ENCODE measurements around the gene CYBC1.

GRCh38 chr17:82445542-82445941 is 5.0 kb downstream of the CYBC1 start:
- TF ChIP-seq EZH2 (IDR thresholded peaks at IDR 0.05; ENCODE audit: low read depth, low read length, severe bottlenecking), result no peak
- no peak for TF ChIP-seq YY1 (IDR thresholded peaks at IDR 0.05; ENCODE audit: low read depth, low read length)
- TF ChIP-seq, protein P1, sequence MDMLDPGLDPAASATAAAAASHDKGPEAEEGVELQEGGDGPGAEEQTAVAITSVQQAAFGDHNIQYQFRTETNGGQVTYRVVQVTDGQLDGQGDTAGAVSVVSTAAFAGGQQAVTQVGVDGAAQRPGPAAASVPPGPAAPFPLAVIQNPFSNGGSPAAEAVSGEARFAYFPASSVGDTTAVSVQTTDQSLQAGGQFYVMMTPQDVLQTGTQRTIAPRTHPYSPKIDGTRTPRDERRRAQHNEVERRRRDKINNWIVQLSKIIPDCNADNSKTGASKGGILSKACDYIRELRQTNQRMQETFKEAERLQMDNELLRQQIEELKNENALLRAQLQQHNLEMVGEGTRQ (IDR thresholded peaks at IDR 0.05; ENCODE audit: low read length), result no peak
- no peak for TF ChIP-seq POLR2A (IDR thresholded peaks at IDR 0.05; ENCODE audit: control extremely low read depth in 1 of 2, low read depth in 2 of 2, low read length in 2 of 2)
- TF ChIP-seq, protein P2, sequence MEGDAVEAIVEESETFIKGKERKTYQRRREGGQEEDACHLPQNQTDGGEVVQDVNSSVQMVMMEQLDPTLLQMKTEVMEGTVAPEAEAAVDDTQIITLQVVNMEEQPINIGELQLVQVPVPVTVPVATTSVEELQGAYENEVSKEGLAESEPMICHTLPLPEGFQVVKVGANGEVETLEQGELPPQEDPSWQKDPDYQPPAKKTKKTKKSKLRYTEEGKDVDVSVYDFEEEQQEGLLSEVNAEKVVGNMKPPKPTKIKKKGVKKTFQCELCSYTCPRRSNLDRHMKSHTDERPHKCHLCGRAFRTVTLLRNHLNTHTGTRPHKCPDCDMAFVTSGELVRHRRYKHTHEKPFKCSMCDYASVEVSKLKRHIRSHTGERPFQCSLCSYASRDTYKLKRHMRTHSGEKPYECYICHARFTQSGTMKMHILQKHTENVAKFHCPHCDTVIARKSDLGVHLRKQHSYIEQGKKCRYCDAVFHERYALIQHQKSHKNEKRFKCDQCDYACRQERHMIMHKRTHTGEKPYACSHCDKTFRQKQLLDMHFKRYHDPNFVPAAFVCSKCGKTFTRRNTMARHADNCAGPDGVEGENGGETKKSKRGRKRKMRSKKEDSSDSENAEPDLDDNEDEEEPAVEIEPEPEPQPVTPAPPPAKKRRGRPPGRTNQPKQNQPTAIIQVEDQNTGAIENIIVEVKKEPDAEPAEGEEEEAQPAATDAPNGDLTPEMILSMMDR (IDR thresholded peaks at IDR 0.05; ENCODE audit: control extremely low read depth in 1 of 3, insufficient read depth in 1 of 3, low read depth in 1 of 3, low read length in 3 of 3), result no peak
- TF ChIP-seq SP1 (IDR thresholded peaks at IDR 0.05; ENCODE audit: low read depth, low read length), result no peak
- TF ChIP-seq TCF12 (IDR thresholded peaks at IDR 0.05; ENCODE audit: low read depth, low read length), result no peak

Data from H1 (cell line).